Suprapubic skin (tissue), 4 donors: ENCODE measurements around the gene C16orf86.

Source experiments
- POLR2A ChIP-seq, 2 donors: fragments of 450-650 bp; IDR thresholded peaks; one replicate each; pipeline ENCODE4 v1.6.1; 2017; ENCODE audit warnings: antibody characterized with exemption in 2 of 2, mild to moderate bottlenecking in 2 of 2, moderate library complexity in 2 of 2
- POLR2AphosphoS5 ChIP-seq, 3 donors: sonication (generic); formaldehyde crosslinking; IDR thresholded peaks; one replicate each; pipeline ENCODE4 v1.6.1; 2017; ENCODE audit warnings: antibody characterized with exemption in 3 of 3
- TF ChIP-seq, protein P1 (sequence below), 2 donors: fragments of 200-600 bp in 1 of 2; fragments of 450-650 bp in 1 of 2; sonication (generic) in 1 of 2; IDR thresholded peaks; one replicate each; pipeline ENCODE4 v1.5.1; 2016 to 2019; ENCODE audit warnings: antibody characterized with exemption in 2 of 2, mild to moderate bottlenecking in 1 of 2, moderate library complexity in 1 of 2

DNA sequence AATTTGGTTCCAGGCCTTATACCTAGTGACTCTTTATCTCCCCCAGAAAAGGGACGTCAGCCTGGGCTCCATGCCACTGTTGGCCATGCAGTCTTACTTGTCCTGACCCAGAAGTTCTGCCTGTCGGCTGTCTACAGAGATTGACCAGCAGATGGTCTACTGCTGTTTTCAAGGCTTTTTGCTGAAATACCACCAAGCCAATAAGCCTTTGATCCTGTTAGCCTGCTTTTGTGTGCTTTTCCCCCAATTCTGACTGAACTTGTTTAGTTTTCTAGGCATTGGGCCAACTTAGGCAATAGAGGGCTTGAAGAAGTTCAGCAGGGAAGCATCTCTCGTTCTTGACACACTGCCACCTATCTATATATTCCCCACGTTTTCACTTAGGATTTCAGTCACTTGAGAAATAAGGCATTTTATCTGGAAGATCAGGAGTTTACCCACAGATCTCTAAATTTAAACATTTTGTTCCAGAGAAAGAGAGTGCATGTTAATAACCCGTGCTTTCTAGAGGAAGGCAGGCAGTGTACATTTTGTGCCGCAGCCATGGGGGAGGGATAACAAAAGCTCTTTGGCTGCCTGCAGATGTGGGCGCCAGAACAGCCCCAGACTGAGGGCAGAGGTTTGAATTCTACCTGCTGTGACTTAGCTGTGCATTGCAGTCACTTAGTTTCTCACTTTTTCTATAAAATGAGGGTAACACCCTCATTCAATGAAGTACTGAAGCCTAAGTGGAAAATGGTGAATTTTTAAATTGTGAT, 34.0 kb upstream of the C16orf86 start:
- TF ChIP-seq, protein P1, sequence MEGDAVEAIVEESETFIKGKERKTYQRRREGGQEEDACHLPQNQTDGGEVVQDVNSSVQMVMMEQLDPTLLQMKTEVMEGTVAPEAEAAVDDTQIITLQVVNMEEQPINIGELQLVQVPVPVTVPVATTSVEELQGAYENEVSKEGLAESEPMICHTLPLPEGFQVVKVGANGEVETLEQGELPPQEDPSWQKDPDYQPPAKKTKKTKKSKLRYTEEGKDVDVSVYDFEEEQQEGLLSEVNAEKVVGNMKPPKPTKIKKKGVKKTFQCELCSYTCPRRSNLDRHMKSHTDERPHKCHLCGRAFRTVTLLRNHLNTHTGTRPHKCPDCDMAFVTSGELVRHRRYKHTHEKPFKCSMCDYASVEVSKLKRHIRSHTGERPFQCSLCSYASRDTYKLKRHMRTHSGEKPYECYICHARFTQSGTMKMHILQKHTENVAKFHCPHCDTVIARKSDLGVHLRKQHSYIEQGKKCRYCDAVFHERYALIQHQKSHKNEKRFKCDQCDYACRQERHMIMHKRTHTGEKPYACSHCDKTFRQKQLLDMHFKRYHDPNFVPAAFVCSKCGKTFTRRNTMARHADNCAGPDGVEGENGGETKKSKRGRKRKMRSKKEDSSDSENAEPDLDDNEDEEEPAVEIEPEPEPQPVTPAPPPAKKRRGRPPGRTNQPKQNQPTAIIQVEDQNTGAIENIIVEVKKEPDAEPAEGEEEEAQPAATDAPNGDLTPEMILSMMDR (IDR thresholded peaks at IDR 0.05) = no peak
- TF ChIP-seq POLR2AphosphoS5 (IDR thresholded peaks at IDR 0.05) = no peak
- TF ChIP-seq POLR2A (IDR thresholded peaks at IDR 0.05) = no peak
